LNCAP (cell line): ENCODE results near the gene TRIP11.

Source experiments
- CTCF ChIP-seq: fragments of 450-650 bp; IDR thresholded peaks from 2 replicates; pipeline ENCODE4 v1.5.1; 2017; ENCODE audit warnings: mild to moderate bottlenecking

Gene TRIP11

DNA sequence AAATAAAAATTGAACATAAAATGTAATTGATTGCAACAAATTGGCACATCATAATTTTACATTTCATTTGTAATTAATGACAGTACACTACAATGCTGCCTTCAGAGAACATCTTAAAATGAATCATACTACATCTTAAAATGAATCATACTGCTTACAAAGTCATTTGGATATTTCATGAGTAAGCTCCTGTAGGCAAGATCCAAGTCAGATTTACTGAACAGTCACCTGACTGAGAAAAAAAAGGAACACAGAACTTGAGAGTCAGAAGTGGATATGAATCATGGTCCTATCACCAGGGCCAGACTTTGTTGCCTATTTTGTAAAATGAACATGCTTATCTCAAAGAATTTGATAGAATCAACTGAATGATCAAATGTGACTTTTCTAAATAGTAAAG, 59.7 kb downstream of the TRIP11 start:
- no peak for TF ChIP-seq CTCF

DNA sequence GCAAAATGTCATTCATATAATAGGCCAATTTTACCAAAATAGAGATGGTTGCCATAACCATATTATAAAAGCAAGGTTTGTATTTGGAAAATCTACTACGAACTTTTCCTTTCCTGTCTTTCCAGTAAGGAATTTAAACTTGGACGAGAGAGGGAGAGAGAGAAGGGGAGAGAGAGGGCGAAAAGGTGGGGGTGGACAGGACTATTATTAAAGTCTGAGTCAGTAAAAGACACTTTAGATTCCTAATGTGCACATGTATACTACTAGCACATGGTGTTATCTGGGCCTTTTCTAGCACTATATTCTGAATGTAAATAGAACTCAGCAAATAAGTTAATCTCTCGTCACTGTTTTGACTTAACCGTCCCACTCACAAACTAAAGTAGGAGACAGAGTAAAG, 62.0 kb downstream of the TRIP11 start:
- TF ChIP-seq CTCF: no peak

DNA sequence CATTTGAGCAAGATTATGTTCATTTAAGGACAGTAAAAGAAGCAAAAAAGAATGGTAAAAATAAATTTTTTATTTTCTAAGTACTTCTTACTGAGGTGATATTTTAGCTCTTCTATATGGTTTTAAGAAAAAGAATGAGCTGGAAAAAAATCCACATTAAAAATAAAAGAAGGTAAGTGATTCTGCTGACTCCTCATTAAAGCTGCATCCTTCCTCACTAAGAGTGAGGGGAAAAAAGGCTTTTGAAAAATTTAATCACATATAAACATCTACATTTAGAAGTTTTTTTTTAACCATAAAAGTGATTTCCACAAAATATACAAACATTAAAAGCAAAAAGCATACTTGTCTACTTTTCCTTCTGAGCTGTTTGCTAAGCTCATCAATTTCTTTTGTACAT, 64.1 kb downstream of the TRIP11 start:
- no peak for TF ChIP-seq CTCF

- TF ChIP-seq CTCF: no peak
These were observed 68.6 kb downstream of the TRIP11 start for GRCh38 chr14:91971188-91971778.

DNA sequence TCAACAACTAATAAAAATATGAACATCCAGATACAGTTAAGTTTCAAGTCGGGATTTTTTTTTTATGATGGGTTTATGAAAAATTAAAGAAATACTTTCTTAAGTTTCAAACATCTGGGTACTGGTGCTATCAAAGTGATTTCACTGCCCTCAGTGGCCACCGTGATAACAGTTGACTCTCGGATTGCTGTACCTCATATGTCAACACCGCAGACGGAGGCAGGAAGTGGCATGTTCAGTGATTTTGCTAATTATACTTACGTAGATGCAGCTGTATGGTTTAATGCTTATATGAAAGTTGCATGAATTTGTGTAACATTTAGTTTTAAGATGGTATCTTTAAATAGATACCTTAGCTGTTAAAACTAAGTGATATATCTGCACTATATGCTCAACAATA, 71.6 kb downstream of the TRIP11 start:
- TF ChIP-seq CTCF: no peak

GRCh38 chr14:91964724-91965123, 75.1 kb downstream of the TRIP11 start:
- no peak for TF ChIP-seq CTCF

GRCh38 chr14:91964011-91964410, 75.8 kb downstream of the TRIP11 start:
- no peak for TF ChIP-seq CTCF

GRCh38 chr14:91963465-91963864, 76.4 kb downstream of the TRIP11 start:
- TF ChIP-seq CTCF: no peak
